IMR-90 (cell line): ENCODE data around the gene ICAM1. TPM values are rescaled to one million over a fixed set of nuclear protein-coding genes. Genes with fewer than 3 reads are reported as not detected.

Experiments used
- ATAC-seq: fragments of 200-7000 bp; cut with Tn5 transposase; 2 replicates; pipeline ENCODE4 v1.9.1; 2020; ENCODE audit warnings: low read depth, mild to moderate bottlenecking, moderate library complexity
- BruUV-seq: library from RNA; stranded (reverse); fragments of 400-500 nt; replicated peaks from 2 replicates; lab custom pipeline; 2021; lab: Mats Ljungman, UMichigan
- CTCF ChIA-PET: fragments of 300-600 bp; formaldehyde crosslinking; extraction: SDS; loops from one replicate; lab custom pipeline; 2021; ENCODE audit warnings: antibody characterized with exemption; lab: Yijun Ruan, JAX
- POLR2A ChIA-PET: fragments of 300-600 bp; sonication (Branson Sonifier 250); formaldehyde crosslinking; loops from one replicate; lab custom pipeline; 2022; ENCODE audit warnings: antibody characterized with exemption; ENCODE audit not compliant: unreplicated experiment; lab: Charles Lee
- DNase-seq: peaks from one replicate; pipeline ENCODE4 v3.0.0; 2013
- H2AFZ ChIP-seq: replicated peaks from 2 replicates; pipeline ENCODE3; 2013; ENCODE audit warnings: low read length, mild to moderate bottlenecking; ENCODE audit not compliant: poor library complexity
- H2AK5ac ChIP-seq: 2 replicates; pipeline ENCODE4 v1.6.1; 2013; ENCODE audit warnings: low read depth, low read length, inconsistent platforms
- H2AK9ac ChIP-seq: replicated peaks from 2 replicates; pipeline ENCODE3; 2013; ENCODE audit warnings: mild to moderate bottlenecking, low read depth, low read length, moderate library complexity; ENCODE audit not compliant: poor library complexity
- H2BK120ac ChIP-seq: 2 replicates; pipeline ENCODE4 v1.6.1; 2013; ENCODE audit warnings: low read depth, low read length, inconsistent platforms
- H2BK15ac ChIP-seq: 3 replicates; pipeline ENCODE4 v1.6.1; 2013; ENCODE audit warnings: low read depth, low read length, inconsistent platforms
- H2BK20ac ChIP-seq: 2 replicates; pipeline ENCODE4 v1.6.1; 2013; ENCODE audit warnings: low read depth, mild to moderate bottlenecking, inconsistent platforms, low read length, moderate library complexity
- H2BK5ac ChIP-seq: 2 replicates; pipeline ENCODE4 v1.6.1; 2013; ENCODE audit warnings: mild to moderate bottlenecking, low read depth, low read length, inconsistent platforms; ENCODE audit not compliant: poor library complexity, severe bottlenecking
- H3K14ac ChIP-seq: replicated peaks from 2 replicates; pipeline ENCODE4 v1.6.1; 2013; ENCODE audit warnings: low read depth, low read length, inconsistent platforms
- H3K18ac ChIP-seq: 2 replicates; pipeline ENCODE4 v1.6.1; 2013; ENCODE audit warnings: low read depth, low read length, control low read depth
- H3K23ac ChIP-seq: 2 replicates; pipeline ENCODE4 v1.6.1; 2013; ENCODE audit warnings: low read depth, low read length, inconsistent platforms
- H3K27ac ChIP-seq: 2 replicates; pipeline ENCODE4 v1.5.1; 2013; ENCODE audit warnings: mild to moderate bottlenecking, control low read depth, low read length; ENCODE audit not compliant: insufficient read depth
- H3K27me3 ChIP-seq: 2 replicates; pipeline ENCODE4 v1.6.1; 2013; ENCODE audit warnings: low read length; ENCODE audit not compliant: control insufficient read depth, insufficient read depth
- H3K36me3 ChIP-seq: 2 replicates; pipeline ENCODE4 v1.6.1; 2013; ENCODE audit warnings: low read length, mixed read lengths; ENCODE audit not compliant: control insufficient read depth, insufficient read depth
- H3K4ac ChIP-seq: 2 replicates; pipeline ENCODE4 v1.6.1; 2013; ENCODE audit warnings: low read depth, low read length, inconsistent platforms
- H3K4me1 ChIP-seq: 2 replicates; pipeline ENCODE4 v1.6.1; 2013; ENCODE audit warnings: low read length, mixed read lengths; ENCODE audit not compliant: control insufficient read depth, insufficient read depth
- H3K4me2 ChIP-seq: 2 replicates; pipeline ENCODE4 v1.6.1; 2013; ENCODE audit warnings: low read depth, mild to moderate bottlenecking, control low read depth, low read length, moderate library complexity
- H3K4me3 ChIP-seq: 2 replicates; pipeline ENCODE4 v1.5.1; 2013; ENCODE audit warnings: low read depth, mild to moderate bottlenecking, control low read depth, low read length, moderate library complexity; ENCODE audit not compliant: insufficient read depth
- H3K56ac ChIP-seq: 2 replicates; pipeline ENCODE4 v1.6.1; 2013; ENCODE audit warnings: low read length, inconsistent platforms; ENCODE audit not compliant: insufficient read depth; ENCODE audit errors: extremely low read depth
- H3K79me1 ChIP-seq, 2 experiments: 2 replicates each; pipeline ENCODE4 v1.6.1; 2013; ENCODE audit warnings: low read length in 2 of 2, inconsistent platforms in 1 of 2, low read depth in 1 of 2
- H3K9ac ChIP-seq: 2 replicates; pipeline ENCODE4 v1.6.1; 2013; ENCODE audit warnings: low read depth, low read length, control low read depth
- H3K9me1 ChIP-seq: 2 replicates; pipeline ENCODE4 v1.6.1; 2013; ENCODE audit warnings: low read length, inconsistent platforms; ENCODE audit not compliant: insufficient read depth
- H3K9me3 ChIP-seq: 2 replicates; pipeline ENCODE4 v1.6.1; 2013; ENCODE audit warnings: low read length; ENCODE audit not compliant: control insufficient read depth, insufficient read depth
- H4K20me1 ChIP-seq: 2 replicates; pipeline ENCODE4 v1.6.1; 2013; ENCODE audit warnings: low read length, inconsistent platforms; ENCODE audit not compliant: insufficient read depth
- H4K5ac ChIP-seq: 2 replicates; pipeline ENCODE4 v1.6.1; 2013; ENCODE audit warnings: mild to moderate bottlenecking, low read depth, low read length, control low read depth
- H4K8ac ChIP-seq, 2 experiments: 2 replicates each; pipeline ENCODE4 v1.6.1; 2013; ENCODE audit warnings: low read depth in 2 of 2, low read length in 2 of 2, control low read depth in 1 of 2, inconsistent platforms in 1 of 2
- H4K91ac ChIP-seq: 2 replicates; pipeline ENCODE4 v1.6.1; 2013; ENCODE audit warnings: low read depth, low read length, inconsistent platforms; ENCODE audit not compliant: insufficient read depth
- BHLHE40 ChIP-seq: fragments of 150-350 bp; IDR thresholded peaks from 2 replicates; pipeline ENCODE4 v1.6.1; 2016; ENCODE audit warnings: mild to moderate bottlenecking, low read depth, low read length
- CEBPB ChIP-seq: IDR thresholded peaks from 2 replicates; pipeline ENCODE4 v1.6.1; 2012; ENCODE audit warnings: low read depth, low read length, improper control_type of control experiment
- CHD1 ChIP-seq: IDR thresholded peaks from 2 replicates; pipeline ENCODE4 v1.6.1; 2012; ENCODE audit warnings: low read depth, low read length, improper control_type of control experiment
- FOS ChIP-seq: fragments of 150-350 bp; IDR thresholded peaks from 2 replicates; pipeline ENCODE4 v1.6.1; 2016; ENCODE audit warnings: low read depth, low read length
- MAFK ChIP-seq: IDR thresholded peaks from 2 replicates; pipeline ENCODE4 v1.6.1; 2012; ENCODE audit warnings: low read depth, low read length, improper control_type of control experiment
- MAZ ChIP-seq: IDR thresholded peaks from 2 replicates; pipeline ENCODE4 v1.6.1; 2012; ENCODE audit warnings: low read depth, mild to moderate bottlenecking, low read length, improper control_type of control experiment, moderate library complexity, borderline replicate concordance
- MXI1 ChIP-seq: IDR thresholded peaks from 2 replicates; pipeline ENCODE4 v1.6.1; 2012; ENCODE audit warnings: low read depth, mild to moderate bottlenecking, low read length, moderate library complexity, borderline replicate concordance
- NFE2L2 ChIP-seq: fragments of 150-350 bp; IDR thresholded peaks from 2 replicates; pipeline ENCODE4 v1.6.1; 2016; ENCODE audit warnings: low read depth, mild to moderate bottlenecking, low read length
- POLR2A ChIP-seq: IDR thresholded peaks from 2 replicates; pipeline ENCODE4 v1.6.1; 2012; ENCODE audit warnings: mild to moderate bottlenecking, low read depth, low read length
- RAD21 ChIP-seq: IDR thresholded peaks from 2 replicates; pipeline ENCODE4 v1.6.1; 2012; ENCODE audit warnings: low read length, improper control_type of control experiment
- RCOR1 ChIP-seq: IDR thresholded peaks from 2 replicates; pipeline ENCODE4 v1.6.1; 2012; ENCODE audit warnings: mild to moderate bottlenecking, low read length, improper control_type of control experiment; ENCODE audit not compliant: insufficient replicate concordance
- RFX5 ChIP-seq: IDR thresholded peaks from 2 replicates; pipeline ENCODE4 v1.8.0; 2012; ENCODE audit warnings: low read depth, mild to moderate bottlenecking, low read length, moderate library complexity
- SMC3 ChIP-seq: fragments of 150-350 bp; IDR thresholded peaks from 2 replicates; pipeline ENCODE4 v1.6.1; 2016; ENCODE audit warnings: low read depth, mild to moderate bottlenecking, antibody characterized with exemption, low read length, moderate library complexity
- WGBS, 2 experiments: methylation state at CpG; one replicate each; pipeline versions ENCODE4 v1.1.5 to v1.1.7; 2013; ENCODE audit warnings: missing lambda C conversion rate in 2 of 2; ENCODE audit not compliant: insufficient read length in 1 of 2; ENCODE audit errors: extremely low coverage in 2 of 2; 5-methylcytosine and 5-hydroxymethylcytosine counted together
- dilution Hi-C: fragments of 300-500 bp; cut with HindIII; formaldehyde crosslinking; loops from one replicate; pipeline ENCODE4 v1.14.3; 2018; ENCODE audit warnings: low sequenced_read_pairs; ENCODE audit not compliant: unreplicated experiment
- in situ Hi-C: fragments of 300-500 bp; cut with MboI; formaldehyde crosslinking; loops from 3 replicates; pipeline ENCODE4 v1.14.3; 2019; ENCODE audit warnings: low sequenced_read_pairs, inconsistent platforms, mixed read lengths
- intact Hi-C: fragments of 100-400 bp; cut with micrococcal nuclease; formaldehyde crosslinking; loops from 2 replicates; pipeline ENCODE4 v1.10.0; 2022
- polyA plus RNA-seq, 3 experiments: library from polyadenylated mRNA; depleted of rRNA; stranded (reverse); fragments of >200 nt; gene quantifications; 2 replicates each; pipeline ENCODE4 v1.2.3, GENCODE V29; 2012; ENCODE audit warnings: low replicate concordance in 1 of 3
- total RNA-seq: library from RNA; depleted of rRNA; stranded (reverse); fragments of >200 nt; gene quantifications from 2 replicates; pipeline ENCODE4 v1.2.3, GENCODE V29; 2012
- TF ChIP-seq, protein P1 (sequence below): fragments of 150-350 bp; IDR thresholded peaks from 2 replicates; pipeline ENCODE4 v1.6.1; 2016; ENCODE audit warnings: low read depth, mild to moderate bottlenecking, low read length, moderate library complexity, borderline replicate concordance

ICAM1 gene
- total and polyA plus RNA-seq, 2 of the 4 experiments (the other 2 are of a cell fraction): 10.6 to 19.1 TPM

DNA sequence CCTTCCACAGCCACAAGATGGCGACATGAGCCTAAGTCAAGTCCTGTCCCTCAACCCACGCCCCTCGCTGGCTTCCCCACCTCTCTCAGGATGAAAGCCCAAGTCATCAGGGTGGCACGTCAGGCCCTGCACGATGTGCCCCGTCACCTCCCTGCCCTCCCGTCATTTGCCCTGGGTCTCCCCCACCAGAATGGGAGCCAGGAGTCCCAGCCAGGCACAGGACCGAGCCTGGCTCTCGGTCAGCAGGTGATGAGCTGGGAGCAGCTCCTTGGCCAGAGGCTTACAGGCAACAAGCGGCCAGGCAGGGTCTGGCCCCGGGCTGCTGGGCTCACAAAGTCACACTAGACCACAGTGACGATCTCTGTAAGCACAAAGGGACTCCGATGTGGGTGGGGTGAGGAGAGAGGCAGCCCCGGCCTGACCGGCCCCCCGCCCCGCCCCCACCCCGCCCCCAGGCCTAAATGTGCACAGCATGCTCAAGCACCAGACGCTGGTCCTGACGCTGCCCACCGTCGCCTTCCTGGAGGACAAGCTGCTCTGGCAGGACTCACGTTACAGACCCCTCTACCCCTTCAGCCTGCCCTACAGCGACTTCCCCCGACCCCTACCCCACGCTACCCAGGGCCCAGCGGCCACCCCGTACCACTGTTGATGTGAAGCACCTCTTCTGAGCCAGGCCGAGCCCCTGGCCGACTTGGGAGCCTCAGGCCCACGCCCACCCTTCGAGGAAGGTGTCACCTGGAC, 11.6 kb upstream of the ICAM1 start (continued):
- TF ChIP-seq RFX5: no peak

DNA sequence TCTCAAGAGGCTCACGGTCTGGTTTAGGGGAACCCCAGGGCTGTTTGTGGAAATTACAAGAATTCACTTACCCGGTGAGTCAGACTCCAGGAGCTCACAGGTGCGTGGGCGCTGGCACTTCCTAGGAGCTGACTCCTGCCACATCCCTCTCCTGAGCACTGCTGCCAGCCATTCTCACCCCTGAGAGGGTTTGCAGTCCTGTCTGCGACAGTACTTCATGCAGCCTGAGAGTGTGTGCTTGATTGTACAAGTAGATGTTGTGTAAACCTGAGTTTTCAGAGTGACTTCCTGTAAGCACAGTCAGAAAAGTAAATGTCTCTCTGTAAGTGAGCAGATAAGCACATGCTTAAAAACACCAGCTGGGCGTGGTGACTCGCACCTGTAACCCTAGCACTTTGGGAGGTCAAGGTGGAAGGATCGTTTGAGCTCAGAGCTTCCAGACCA, 10.8 kb upstream of the ICAM1 start:
- DNase-seq (no peak), ATAC-seq (no peak)
- in situ Hi-C loops: loop anchor here (5.0 kb wide), 1 partner anchor 127 kb away; no protein-coding TSS in a partner anchor
- no peak overlapping the region for H3K4ac ChIP-seq
- no peak overlapping the region for H2BK20ac ChIP-seq
- H3K36me3 ChIP-seq: peaks cover 30% of the 10 kb centered on the region
- H3K18ac ChIP-seq: no peak overlapping the region
- no peak overlapping the region for H2BK5ac ChIP-seq
- H2BK120ac ChIP-seq: no peak overlapping the region
- ChIA-PET POLR2A (no interaction called here), CTCF (interaction anchor here (0.6 to 2.5 kb wide), 4 partner anchors 10 to 329 kb away, joined by 4 to 9 read pairs (median 6); no protein-coding TSS in a partner anchor)
- H3K27me3 ChIP-seq: no peaks in the 10 kb centered on the region
- intact Hi-C loops: no loop called here
- no peak overlapping the region for H3K4me2 ChIP-seq
- H3K4me1 ChIP-seq: no peaks in the 10 kb centered on the region
- H3K9me1 ChIP-seq: no peaks in the 10 kb centered on the region
- H4K5ac ChIP-seq: no peak overlapping the region
- no peaks in the 10 kb centered on the region for H4K20me1 ChIP-seq
- no peak overlapping the region for H3K27ac ChIP-seq
- no peak overlapping the region for H3K9ac ChIP-seq
- no peak overlapping the region for H4K91ac ChIP-seq
- H2AK9ac ChIP-seq: peak overlapping the region; percentile 70
- dilution Hi-C loops: no loop called here
- no peak overlapping the region for H3K14ac ChIP-seq
- peaks cover 3 to 4% of the 10 kb centered on the region in 2 experiments; a peak in 2 of 4 replicates for H3K79me1 ChIP-seq
- H3K9me3 ChIP-seq: no peaks in the 10 kb centered on the region
- no peak overlapping the region for H2BK15ac ChIP-seq
- no peak overlapping the region for H4K8ac ChIP-seq
- no peak overlapping the region for H2AK5ac ChIP-seq
- no peak overlapping the region for H3K56ac ChIP-seq
- no peak overlapping the region for H3K23ac ChIP-seq
- WGBS, 2 experiments: 100% methylated on average over 1 of the region's 8 CpGs; no CpG with 5 or more reads in 1 of the 2 experiments
- no TSS peak for BruUV-seq
- H2AFZ ChIP-seq: no peak overlapping the region
- H3K4me3 ChIP-seq: no peak overlapping the region
- TF ChIP-seq SMC3 (no peak), MAZ (no peak), BHLHE40 (no peak), MXI1 (no peak), MAFK (no peak), POLR2A (no peak), CHD1 (no peak), CEBPB (no peak), FOS (no peak), RCOR1 (no peak), RFX5 (no peak), NFE2L2 (no peak), RAD21 (no peak)
- TF ChIP-seq, protein P1, sequence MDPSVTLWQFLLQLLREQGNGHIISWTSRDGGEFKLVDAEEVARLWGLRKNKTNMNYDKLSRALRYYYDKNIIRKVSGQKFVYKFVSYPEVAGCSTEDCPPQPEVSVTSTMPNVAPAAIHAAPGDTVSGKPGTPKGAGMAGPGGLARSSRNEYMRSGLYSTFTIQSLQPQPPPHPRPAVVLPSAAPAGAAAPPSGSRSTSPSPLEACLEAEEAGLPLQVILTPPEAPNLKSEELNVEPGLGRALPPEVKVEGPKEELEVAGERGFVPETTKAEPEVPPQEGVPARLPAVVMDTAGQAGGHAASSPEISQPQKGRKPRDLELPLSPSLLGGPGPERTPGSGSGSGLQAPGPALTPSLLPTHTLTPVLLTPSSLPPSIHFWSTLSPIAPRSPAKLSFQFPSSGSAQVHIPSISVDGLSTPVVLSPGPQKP: no peak
